Nephron (organoid): ENCODE measurements around the gene CD47.

ENCODE experiments used
- H3K27ac Mint-ChIP-seq, 3 experiments: 2 replicates each; pipeline ENCODE4 v1.8.0; 2020; ENCODE audit warnings: mixed read lengths in 3 of 3, mild to moderate bottlenecking in 2 of 3, moderate library complexity in 1 of 3
- H3K27me3 Mint-ChIP-seq: 2 replicates; pipeline ENCODE4 v1.8.0; 2021; ENCODE audit warnings: low read depth, mild to moderate bottlenecking, moderate library complexity, mixed read lengths
- H3K36me3 Mint-ChIP-seq: 2 replicates; pipeline ENCODE4 v1.8.0; 2020; ENCODE audit warnings: low read depth, mixed read lengths
- H3K4me1 Mint-ChIP-seq: 2 replicates; pipeline ENCODE4 v1.8.0; 2020; ENCODE audit warnings: mixed read lengths
- H3K4me3 Mint-ChIP-seq, 3 experiments: 2 replicates each; pipeline ENCODE4 v1.8.0; 2020; ENCODE audit warnings: mild to moderate bottlenecking in 3 of 3, mixed read lengths in 3 of 3, moderate library complexity in 2 of 3
- H3K9me3 Mint-ChIP-seq: 2 replicates; pipeline ENCODE4 v1.8.0; 2020; ENCODE audit warnings: mixed read lengths
- TF ChIP-seq, protein P1 (sequence below), 3 experiments: fragments of 200-600 bp; sonication (generic); IDR thresholded peaks; one replicate each; pipeline ENCODE4 v1.5.0; 2021; ENCODE audit warnings: antibody characterized with exemption in 3 of 3; ENCODE audit not compliant: unreplicated experiment in 3 of 3

Gene CD47

DNA sequence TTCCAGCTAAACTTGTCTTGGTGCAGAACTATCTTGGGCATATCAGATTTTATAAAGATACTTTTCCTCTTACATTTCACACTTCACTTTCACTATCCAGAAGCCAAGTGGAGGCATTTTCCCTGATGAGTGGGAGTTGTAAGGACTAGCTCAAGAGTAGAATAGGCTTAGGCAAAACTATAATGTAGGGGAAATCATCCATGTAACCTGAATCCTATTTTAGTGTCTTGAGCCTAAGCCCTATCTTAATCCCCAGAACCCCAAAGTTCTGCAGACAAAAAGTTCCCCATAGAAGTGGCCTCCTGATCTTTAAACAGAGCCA, 42.2 kb upstream of the CD47 start:
- Mint-ChIP-seq H3K4me1 (peaks cover 25% of the 10 kb centered on the region), H3K27me3 (no peaks in the 10 kb centered on the region), H3K36me3 (no peaks in the 10 kb centered on the region), H3K4me3 (no peak overlapping the region), H3K9me3 (no peaks in the 10 kb centered on the region), H3K27ac (peak overlapping the region in 2 of 3 experiments; percentile 14 to 24)
- TF ChIP-seq, protein P1, sequence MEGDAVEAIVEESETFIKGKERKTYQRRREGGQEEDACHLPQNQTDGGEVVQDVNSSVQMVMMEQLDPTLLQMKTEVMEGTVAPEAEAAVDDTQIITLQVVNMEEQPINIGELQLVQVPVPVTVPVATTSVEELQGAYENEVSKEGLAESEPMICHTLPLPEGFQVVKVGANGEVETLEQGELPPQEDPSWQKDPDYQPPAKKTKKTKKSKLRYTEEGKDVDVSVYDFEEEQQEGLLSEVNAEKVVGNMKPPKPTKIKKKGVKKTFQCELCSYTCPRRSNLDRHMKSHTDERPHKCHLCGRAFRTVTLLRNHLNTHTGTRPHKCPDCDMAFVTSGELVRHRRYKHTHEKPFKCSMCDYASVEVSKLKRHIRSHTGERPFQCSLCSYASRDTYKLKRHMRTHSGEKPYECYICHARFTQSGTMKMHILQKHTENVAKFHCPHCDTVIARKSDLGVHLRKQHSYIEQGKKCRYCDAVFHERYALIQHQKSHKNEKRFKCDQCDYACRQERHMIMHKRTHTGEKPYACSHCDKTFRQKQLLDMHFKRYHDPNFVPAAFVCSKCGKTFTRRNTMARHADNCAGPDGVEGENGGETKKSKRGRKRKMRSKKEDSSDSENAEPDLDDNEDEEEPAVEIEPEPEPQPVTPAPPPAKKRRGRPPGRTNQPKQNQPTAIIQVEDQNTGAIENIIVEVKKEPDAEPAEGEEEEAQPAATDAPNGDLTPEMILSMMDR (IDR thresholded peaks at IDR 0.05; ENCODE audit: unreplicated experiment in 3 of 3): no peak

DNA sequence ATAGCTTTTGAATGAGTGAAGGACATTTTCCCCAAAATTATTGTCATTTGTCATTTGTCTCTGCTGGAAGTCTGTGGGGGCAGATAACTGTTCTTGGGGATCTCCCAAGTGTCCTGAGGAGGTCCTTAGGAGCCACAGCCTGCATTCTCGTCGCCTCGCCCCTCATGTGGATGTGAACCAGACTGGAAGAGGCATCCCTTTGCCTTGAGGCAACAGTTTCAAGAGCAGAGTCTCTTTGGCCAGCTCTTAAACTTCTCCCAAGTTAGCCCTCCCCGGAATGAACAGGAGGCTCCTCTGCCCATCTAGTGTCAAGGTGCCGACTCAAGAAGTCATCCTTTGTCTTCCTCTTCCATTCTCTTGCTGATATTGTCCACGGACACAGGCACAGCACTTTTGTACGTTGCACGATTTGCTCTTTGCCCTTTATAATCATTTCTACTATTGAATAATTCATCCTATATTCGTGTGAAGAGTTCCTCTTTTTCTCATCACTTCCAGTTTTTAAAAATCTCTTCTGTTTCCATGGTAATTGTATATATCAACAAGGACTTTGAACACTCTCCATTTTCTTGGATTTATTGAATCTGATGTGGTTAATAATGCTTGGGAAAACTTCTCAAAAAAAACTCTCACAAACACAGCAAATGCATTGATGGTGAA, 40.8 kb upstream of the CD47 start:
- TF ChIP-seq, protein P1 (IDR thresholded peaks at IDR 0.05; ENCODE audit: unreplicated experiment in 3 of 3): no peak
- Mint-ChIP-seq H3K27ac (no peak overlapping the region), H3K27me3 (no peaks in the 10 kb centered on the region), H3K4me1 (peaks cover 25% of the 10 kb centered on the region), H3K36me3 (no peaks in the 10 kb centered on the region), H3K9me3 (no peaks in the 10 kb centered on the region), H3K4me3 (no peak overlapping the region)

DNA sequence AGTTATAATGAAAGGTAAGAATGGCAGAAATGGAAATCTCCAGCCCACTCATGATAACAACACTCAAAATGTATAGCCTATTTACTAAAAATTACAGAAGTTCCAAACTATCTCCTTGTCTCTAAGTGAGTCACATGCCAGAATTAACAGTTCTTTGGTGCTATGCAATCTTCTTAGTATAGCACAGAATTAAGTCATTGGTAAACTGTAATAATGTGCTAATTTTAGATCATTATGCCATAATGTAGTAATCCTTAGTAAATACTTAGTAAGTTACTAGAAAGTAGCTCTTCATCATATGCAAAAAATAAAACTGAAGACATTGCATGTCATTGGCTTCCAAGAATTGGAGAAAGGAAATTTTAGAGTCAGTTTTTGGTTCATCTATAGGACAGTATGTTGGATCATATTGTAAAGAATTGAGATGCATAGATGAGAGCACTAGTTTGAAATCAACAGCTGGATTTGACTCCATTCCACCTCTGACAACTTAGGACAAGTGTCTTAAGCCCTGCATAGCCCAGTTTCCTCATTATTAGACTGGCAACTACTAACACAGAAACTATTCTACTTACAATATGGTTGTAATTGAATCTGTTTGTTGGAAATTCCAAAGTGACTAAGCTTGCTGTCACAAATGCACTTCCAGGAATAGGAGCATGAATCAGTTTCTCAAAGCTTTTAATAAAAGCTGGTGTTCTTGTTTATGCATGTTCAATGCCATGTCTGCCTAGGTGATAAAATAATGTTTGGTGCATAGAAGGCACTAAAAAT, 40.1 kb upstream of the CD47 start:
- no peak overlapping the region for H3K27ac Mint-ChIP-seq
- no peaks in the 10 kb centered on the region for H3K27me3 Mint-ChIP-seq
- TF ChIP-seq, protein P1 (IDR thresholded peaks at IDR 0.05; ENCODE audit: unreplicated experiment in 3 of 3): no peak
- H3K4me3 Mint-ChIP-seq: no peak overlapping the region
- H3K9me3 Mint-ChIP-seq: no peaks in the 10 kb centered on the region
- H3K4me1 Mint-ChIP-seq: peaks cover 25% of the 10 kb centered on the region
- no peaks in the 10 kb centered on the region for H3K36me3 Mint-ChIP-seq

DNA sequence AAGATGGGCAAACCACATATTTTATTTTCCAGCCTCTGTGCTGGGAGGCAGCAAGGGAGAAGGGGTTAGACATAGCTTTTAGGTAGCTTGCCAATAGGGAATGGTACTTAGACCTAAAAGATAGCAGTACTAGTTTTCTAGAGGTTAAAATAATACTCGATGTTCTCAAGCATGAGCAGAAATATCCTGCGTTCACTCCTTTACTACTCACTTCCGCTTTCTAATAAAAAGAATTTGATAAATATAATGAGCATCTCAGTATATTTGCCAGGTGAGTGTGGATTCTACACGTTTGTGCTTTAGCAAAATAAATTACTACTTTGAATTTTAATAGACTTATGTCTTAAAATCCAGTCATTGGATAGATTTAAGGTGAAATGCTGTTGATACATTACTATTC, 39.4 kb upstream of the CD47 start:
- Mint-ChIP-seq H3K9me3 (no peaks in the 10 kb centered on the region), H3K27me3 (no peaks in the 10 kb centered on the region), H3K4me3 (no peak overlapping the region), H3K27ac (no peak overlapping the region), H3K36me3 (no peaks in the 10 kb centered on the region), H3K4me1 (peaks cover 25% of the 10 kb centered on the region)
- TF ChIP-seq, protein P1 (IDR thresholded peaks at IDR 0.05; ENCODE audit: unreplicated experiment in 3 of 3): no peak

DNA sequence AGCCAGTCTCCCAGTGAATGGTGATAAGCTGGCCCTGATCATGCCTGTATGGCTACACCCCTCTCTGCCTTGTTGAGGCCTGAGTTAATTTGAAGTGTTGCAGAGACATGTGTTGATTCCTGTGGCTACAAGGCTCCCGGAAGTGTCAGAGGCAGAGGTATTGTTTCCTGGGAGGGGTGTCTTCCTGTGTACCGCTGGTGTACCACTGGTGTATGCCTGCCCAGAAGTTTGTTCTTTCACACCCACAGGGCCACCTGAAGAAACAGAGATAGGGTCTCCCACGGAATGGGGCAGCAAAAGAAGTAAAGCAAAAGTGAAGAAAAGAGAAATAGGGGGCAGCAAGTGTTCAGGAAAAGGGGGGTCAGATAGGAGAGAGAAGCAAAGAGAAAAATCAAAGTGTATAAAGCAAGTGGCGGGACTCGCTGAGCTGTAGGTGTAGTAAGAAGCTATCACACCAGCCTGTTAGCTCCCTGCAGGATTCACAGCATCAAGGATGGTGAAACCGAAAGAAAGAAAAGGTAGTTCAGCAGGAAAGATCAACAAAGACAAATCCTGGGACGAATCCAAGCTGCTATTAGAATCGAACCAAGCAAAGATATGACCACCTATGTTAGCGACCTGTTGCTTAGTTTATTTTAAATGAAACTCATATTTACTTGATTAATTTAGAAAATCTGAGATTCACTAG, 36.6 kb upstream of the CD47 start:
- TF ChIP-seq, protein P1 (IDR thresholded peaks at IDR 0.05; ENCODE audit: unreplicated experiment in 3 of 3): no peak
- no peaks in the 10 kb centered on the region for H3K27me3 Mint-ChIP-seq
- no peaks in the 10 kb centered on the region for H3K36me3 Mint-ChIP-seq
- no peak overlapping the region for H3K27ac Mint-ChIP-seq
- H3K4me3 Mint-ChIP-seq: no peak overlapping the region
- peaks cover 18% of the 10 kb centered on the region for H3K4me1 Mint-ChIP-seq
- no peaks in the 10 kb centered on the region for H3K9me3 Mint-ChIP-seq
